H1 (cell line): ENCODE measurements around the gene ZNF521. TPM values are rescaled to one million over a fixed set of nuclear protein-coding genes. Genes with fewer than 3 reads are reported as not detected.

Source experiments
- CTCF ChIA-PET: fragments of 300-600 bp; sonication (Branson Sonifier 250); formaldehyde crosslinking; loops from one replicate; lab custom pipeline; 2021; ENCODE audit not compliant: partially characterized antibody; lab: Charles Lee
- POLR2A ChIA-PET: fragments of 300-600 bp; sonication (Branson Sonifier 250); formaldehyde crosslinking; loops from one replicate; lab custom pipeline; 2021; ENCODE audit warnings: inconsistent platforms; ENCODE audit not compliant: partially characterized antibody; lab: Charles Lee
- DNase-seq, 2 experiments: peaks; one replicate each; pipeline versions ENCODE4 v3.0.0 to v3.0.0-alpha.2; 2010 to 2022; ENCODE audit warnings: low spot score in 2 of 2, low read depth in 1 of 2, mixed read lengths in 1 of 2
- FAIRE-seq: peaks from 2 replicates; lab custom pipeline; 2011; peaks lifted over from hg19 to GRCh38; lab: Jason Lieb, UNC
- H2AFZ ChIP-seq: 2 replicates; pipeline ENCODE4 v1.8.1; 2012; ENCODE audit warnings: low read length, inconsistent platforms
- H2AK5ac ChIP-seq: 2 replicates; pipeline ENCODE4 v1.6.1; 2013; ENCODE audit warnings: low read depth, low read length
- H2BK120ac ChIP-seq: replicated peaks from 2 replicates; pipeline ENCODE3; 2013; ENCODE audit warnings: low read depth, low read length, inconsistent platforms
- H2BK12ac ChIP-seq: 2 replicates; pipeline ENCODE4 v1.6.1; 2013; ENCODE audit warnings: low read depth, low read length
- H2BK15ac ChIP-seq: 2 replicates; pipeline ENCODE4 v1.6.1; 2013; ENCODE audit warnings: low read length
- H2BK20ac ChIP-seq: 2 replicates; pipeline ENCODE4 v1.6.1; 2013; ENCODE audit warnings: low read length
- H2BK5ac ChIP-seq: 2 replicates; pipeline ENCODE4 v1.6.1; 2013; ENCODE audit warnings: low read depth, low read length
- H3K14ac ChIP-seq: 2 replicates; pipeline ENCODE4 v1.6.1; 2013; ENCODE audit warnings: inconsistent platforms; ENCODE audit not compliant: insufficient read length
- H3K18ac ChIP-seq: 2 replicates; pipeline ENCODE4 v1.6.1; 2013; ENCODE audit warnings: low read length; ENCODE audit errors: extremely low read depth
- H3K23ac ChIP-seq: 2 replicates; pipeline ENCODE4 v1.6.1; 2013; ENCODE audit warnings: inconsistent platforms; ENCODE audit not compliant: insufficient read length
- H3K23me2 ChIP-seq: 2 replicates; pipeline ENCODE4 v1.6.1; 2013; ENCODE audit warnings: low read depth, low read length
- H3K27ac ChIP-seq: 2 replicates; pipeline ENCODE4 v1.6.1; 2011; ENCODE audit warnings: low read depth, low read length, inconsistent platforms
- H3K27me3 ChIP-seq, 4 experiments: replicated peaks in 1 of 4; 1 replicate in 1 of 4; 2 replicates in 3 of 4; pipeline versions ENCODE4 v1.6.1 to v1.8.1; 2011 to 2013; ENCODE audit warnings: low read length in 3 of 4, mild to moderate bottlenecking in 3 of 4, inconsistent platforms in 2 of 4, mixed read lengths in 2 of 4, moderate library complexity in 1 of 4; ENCODE audit not compliant: control insufficient read depth in 3 of 4, insufficient read depth in 3 of 4; ENCODE audit errors: extremely low read depth in 1 of 4
- H3K36me3 ChIP-seq, 4 experiments: 2 replicates each; pipeline versions ENCODE4 v1.6.1 to v1.8.1; 2011 to 2013; ENCODE audit warnings: mild to moderate bottlenecking in 4 of 4, low read length in 3 of 4, moderate library complexity in 2 of 4, control low read depth in 1 of 4, inconsistent platforms in 1 of 4; ENCODE audit not compliant: insufficient read depth in 4 of 4, control insufficient read depth in 2 of 4
- H3K4ac ChIP-seq: replicated peaks from 2 replicates; pipeline ENCODE3; 2013; ENCODE audit warnings: low read length, low read depth, mixed read lengths, inconsistent platforms; ENCODE audit not compliant: insufficient read length
- H3K4me1 ChIP-seq, 4 experiments: replicated peaks in 1 of 4; 1 replicate in 1 of 4; 2 replicates in 3 of 4; pipeline versions ENCODE4 v1.6.1 to v1.8.1; 2011 to 2013; ENCODE audit warnings: low read length in 3 of 4, inconsistent platforms in 2 of 4, mixed read lengths in 1 of 4; ENCODE audit not compliant: insufficient read depth in 4 of 4, control insufficient read depth in 3 of 4
- H3K4me2 ChIP-seq, 2 experiments: 2 replicates each; pipeline versions ENCODE4 v1.6.1 to v1.8.1; 2011 to 2013; ENCODE audit warnings: low read depth in 2 of 2, low read length in 2 of 2, control low read depth in 1 of 2, inconsistent platforms in 1 of 2, mild to moderate bottlenecking in 1 of 2; ENCODE audit not compliant: insufficient read depth in 1 of 2
- H3K4me3 ChIP-seq, 4 experiments: fragments of 200-600, 300-600 bp in 1 of 4; sonication (generic), shearing (Covaris generic), sonication (Bioruptor Twin) in 1 of 4; 2 replicates each; pipeline versions ENCODE4 v1.5.1 to v1.8.1; 2011 to 2016; ENCODE audit warnings: low read length in 4 of 4, low read depth in 3 of 4, control low read depth in 2 of 4, inconsistent platforms in 2 of 4, mild to moderate bottlenecking in 2 of 4, mixed read lengths in 1 of 4, moderate library complexity in 1 of 4; ENCODE audit not compliant: insufficient read depth in 2 of 4; ENCODE audit errors: extremely low read depth in 1 of 4
- H3K56ac ChIP-seq: replicated peaks from 2 replicates; pipeline ENCODE3; 2013; ENCODE audit warnings: low read depth, mild to moderate bottlenecking, mixed read lengths, low read length, inconsistent platforms; ENCODE audit not compliant: insufficient read length
- H3K79me1 ChIP-seq: 2 replicates; pipeline ENCODE4 v1.6.1; 2013; ENCODE audit warnings: low read depth, low read length, control low read depth
- H3K79me2 ChIP-seq, 2 experiments: 2 replicates each; pipeline versions ENCODE4 v1.6.1 to v1.8.1; 2012 to 2013; ENCODE audit warnings: low read length in 2 of 2, mild to moderate bottlenecking in 2 of 2, inconsistent platforms in 1 of 2; ENCODE audit not compliant: insufficient read depth in 2 of 2, control insufficient read depth in 1 of 2
- H3K9ac ChIP-seq, 4 experiments: replicated peaks in 1 of 4; 1 replicate in 1 of 4; 2 replicates in 3 of 4; pipeline versions ENCODE4 v1.6.1 to v1.8.1; 2011 to 2013; ENCODE audit warnings: low read depth in 3 of 4, low read length in 3 of 4, control low read depth in 2 of 4, mild to moderate bottlenecking in 2 of 4, moderate library complexity in 2 of 4, inconsistent platforms in 1 of 4; ENCODE audit errors: extremely low read depth in 1 of 4
- H3K9me3 ChIP-seq, 2 experiments: 2 replicates each; pipeline versions ENCODE4 v1.6.1 to v1.8.1; 2012 to 2013; ENCODE audit warnings: mild to moderate bottlenecking in 2 of 2, moderate library complexity in 2 of 2, control low read depth in 1 of 2, inconsistent platforms in 1 of 2, low read depth in 1 of 2, low read length in 1 of 2, mixed read lengths in 1 of 2; ENCODE audit not compliant: insufficient read depth in 2 of 2
- H4K20me1 ChIP-seq, 2 experiments: replicated peaks in 1 of 2; 2 replicates each; pipeline versions ENCODE3 to v1.8.1; 2011 to 2013; ENCODE audit warnings: inconsistent platforms in 2 of 2, low read length in 2 of 2, mild to moderate bottlenecking in 1 of 2; ENCODE audit not compliant: insufficient read depth in 2 of 2, control insufficient read depth in 1 of 2
- H4K5ac ChIP-seq: 2 replicates; pipeline ENCODE4 v1.6.1; 2013; ENCODE audit warnings: low read length, low read depth, mixed read lengths, inconsistent platforms; ENCODE audit not compliant: insufficient read length
- H4K8ac ChIP-seq: 2 replicates; pipeline ENCODE4 v1.8.0; 2013; ENCODE audit warnings: mild to moderate bottlenecking, moderate library complexity, low read length, inconsistent platforms; ENCODE audit not compliant: insufficient read depth; ENCODE audit errors: extremely low read depth
- H4K91ac ChIP-seq: replicated peaks from 2 replicates; pipeline ENCODE3; 2013; ENCODE audit warnings: low read length, mixed read lengths, inconsistent platforms; ENCODE audit not compliant: insufficient read length
- CREB1 ChIP-seq: IDR thresholded peaks from 2 replicates; pipeline ENCODE4 v1.6.1; 2012; ENCODE audit warnings: inconsistent platforms
- FOSL1 ChIP-seq: IDR thresholded peaks from 2 replicates; pipeline ENCODE4 v1.6.1; 2011; ENCODE audit warnings: mild to moderate bottlenecking, low read depth, low read length, moderate library complexity; ENCODE audit not compliant: insufficient read depth
- GABPA ChIP-seq: IDR thresholded peaks from 2 replicates; pipeline ENCODE4 v1.6.1; 2011; ENCODE audit warnings: mild to moderate bottlenecking, low read length, moderate library complexity, borderline replicate concordance; ENCODE audit not compliant: insufficient read depth
- HDAC2 ChIP-seq, 2 experiments: fragments of 300-600 bp in 1 of 2; sonication (generic) in 1 of 2; IDR thresholded peaks; 2 replicates each; pipeline ENCODE4 v1.6.1; 2011 to 2012; ENCODE audit warnings: low read depth in 2 of 2, low read length in 2 of 2, mild to moderate bottlenecking in 2 of 2, moderate library complexity in 2 of 2, borderline replicate concordance in 1 of 2, inconsistent platforms in 1 of 2
- KDM1A ChIP-seq: fragments of 200-600, 300-600 bp; sonication (generic); IDR thresholded peaks from 2 replicates; pipeline ENCODE4 v1.7.1; 2016; ENCODE audit warnings: mild to moderate bottlenecking, low read length, borderline replicate concordance
- NANOG ChIP-seq: IDR thresholded peaks from 2 replicates; pipeline ENCODE4 v1.6.1; 2011; ENCODE audit warnings: low read length, low read depth, mild to moderate bottlenecking, inconsistent platforms; ENCODE audit not compliant: insufficient read depth, poor library complexity, severe bottlenecking
- POLR2A ChIP-seq, 2 experiments: IDR thresholded peaks; 1 replicate in 1 of 2; 2 replicates in 1 of 2; pipeline ENCODE4 v1.6.1; 2011; ENCODE audit warnings: low read depth in 2 of 2, low read length in 2 of 2, mild to moderate bottlenecking in 2 of 2; ENCODE audit errors: control extremely low read depth in 1 of 2
- SAP30 ChIP-seq: fragments of 300-600 bp; sonication (generic); IDR thresholded peaks from 2 replicates; pipeline ENCODE4 v1.7.1; 2012; ENCODE audit warnings: low read length, moderate library complexity, mild to moderate bottlenecking, inconsistent platforms; ENCODE audit not compliant: insufficient read depth, insufficient replicate concordance
- SIN3A ChIP-seq, 2 experiments: IDR thresholded peaks in 1 of 2; conservative IDR thresholded peaks in 1 of 2; 2 replicates each; pipeline ENCODE4 v1.6.1; 2011 to 2012; ENCODE audit warnings: low read length in 2 of 2, improper control_type of control experiment in 1 of 2, low read depth in 1 of 2, mild to moderate bottlenecking in 1 of 2
- SRF ChIP-seq: IDR thresholded peaks from 2 replicates; pipeline ENCODE4 v1.6.1; 2011; ENCODE audit warnings: mild to moderate bottlenecking, low read depth, low read length, moderate library complexity
- WGBS, 2 experiments: shearing (Covaris generic) in 1 of 2; methylation state at CpG; one replicate each; pipeline versions ENCODE4 v1.1.6 to v1.1.7; 2013 to 2015; ENCODE audit warnings: low lambda C conversion rate in 2 of 2, mixed read lengths in 2 of 2, inconsistent platforms in 1 of 2, low coverage in 1 of 2, missing lambda C conversion rate in 1 of 2; ENCODE audit not compliant: insufficient replicate concordance in 2 of 2, insufficient coverage in 1 of 2, insufficient read length in 1 of 2; ENCODE audit errors: extremely low coverage in 1 of 2, missing lambda C conversion rate in 1 of 2; 5-methylcytosine and 5-hydroxymethylcytosine counted together
- polyA plus RNA-seq, 7 experiments: library from polyadenylated mRNA; depleted of rRNA in 3 of 7; stranded (reverse) in 5 of 7; unstranded in 2 of 7; fragments of >200 nt in 5 of 7; fragments of 200-250 nt in 2 of 7; gene quantifications; 1 replicate in 5 of 7; 2 replicates in 1 of 7; 4 replicates in 1 of 7; pipeline versions ENCODE4 v1.2.1 to v1.2.3, GENCODE V29; 2011 to 2013; ENCODE audit warnings: missing spikeins in 2 of 7, mixed read lengths in 2 of 7
- total RNA-seq: library from RNA; stranded (reverse); fragmentation: NEBNext Ultra II Directional; extraction: Animal tissue kit (Norgen Biotek cat#: 25700); gene quantifications from 2 replicates; pipeline ENCODE4 v1.2.1, GENCODE V29; 2021
- TF ChIP-seq, protein P1 (sequence below): IDR thresholded peaks from 2 replicates; pipeline ENCODE4 v1.6.1; 2011; ENCODE audit warnings: low read length, improper control_type of control experiment

Gene ZNF521
- total and polyA plus RNA-seq, 2 of the 8 experiments (the other 6 are each of a cell fraction or from before 2014, with no cell fraction given): 9.5 to 15.8 TPM

DNA sequence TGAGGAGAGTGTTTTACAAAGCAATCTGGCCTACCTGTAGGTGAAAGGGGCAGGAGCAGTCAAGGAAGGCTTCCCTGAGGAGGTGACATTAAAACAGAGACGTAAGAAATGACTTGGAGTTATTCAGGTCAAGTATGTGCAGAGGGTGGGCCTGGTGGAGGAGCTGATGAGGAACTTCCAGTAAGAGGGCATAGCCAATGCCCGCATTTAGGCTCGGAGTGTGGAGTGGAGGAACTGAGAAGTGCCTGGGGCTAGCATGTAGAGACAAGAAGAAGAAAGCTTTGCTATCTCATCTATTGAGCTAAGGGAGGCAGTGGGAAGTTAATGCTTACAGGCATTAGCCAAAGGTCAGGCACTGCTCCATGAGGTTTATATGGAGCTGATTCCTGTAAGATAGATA lies 312.2 kb downstream of the ZNF521 start:
- Histone ChIP-seq H3K4ac (no peak overlapping the region), H3K4me3 (no peak overlapping the region), H3K27ac (no peak overlapping the region), H3K4me2 (no peak overlapping the region), H4K5ac (no peak overlapping the region), H3K18ac (no peak overlapping the region), H3K9me3 (no peaks in the 10 kb centered on the region), H3K23me2 (no peaks in the 10 kb centered on the region), H2AFZ (no peak overlapping the region), H4K8ac (no peak overlapping the region), H3K23ac (no peak overlapping the region), H2BK15ac (no peak overlapping the region), H3K79me2 (no peaks in the 10 kb centered on the region), H2BK120ac (no peak overlapping the region), H2BK12ac (no peak overlapping the region), H3K36me3 (no peaks in the 10 kb centered on the region), H4K20me1 (peaks cover 0 to 2% of the 10 kb centered on the region in 2 experiments), H3K9ac (no peak overlapping the region), H2AK5ac (no peak overlapping the region), H2BK5ac (no peak overlapping the region), H3K14ac (no peak overlapping the region), H3K27me3 (peaks cover 3 to 17% (median 11%) of the 10 kb centered on the region in 4 experiments; a peak in 5 of 7 replicates), H4K91ac (no peak overlapping the region), H3K4me1 (peaks cover 0 to 7% (median 3%) of the 10 kb centered on the region in 4 experiments; a peak in 4 of 7 replicates), H3K79me1 (no peaks in the 10 kb centered on the region), H3K56ac (no peak overlapping the region), H2BK20ac (no peak overlapping the region)
- ChIA-PET POLR2A (no interaction called here), CTCF (interaction anchor here (1.1 kb wide), 1 partner anchor 13 kb away, joined by 3 read pairs; no protein-coding TSS in a partner anchor)
- WGBS, 2 experiments: 81% methylated on average over 3 of the region's 3 CpGs; no CpG with 5 or more reads in 1 of the 2 experiments
- DNase-seq (no peak), FAIRE-seq (no peak)
- TF ChIP-seq HDAC2 (IDR thresholded peaks at IDR 0.05; ENCODE audit: borderline replicate concordance in 1 of 2, low read depth in 2 of 2, low read length in 2 of 2) (no peak), KDM1A (no peak), SAP30 (no peak), NANOG (no peak), FOSL1 (no peak), POLR2A (IDR thresholded peaks at IDR 0.05; ENCODE audit: control extremely low read depth in 1 of 2, low read depth in 2 of 2, low read length in 2 of 2) (no peak), GABPA (no peak), CREB1 (no peak), SRF (no peak), SIN3A (conservative IDR thresholded peaks at IDR 0.05 in 1 of 2, IDR thresholded peaks at IDR 0.05 in 1 of 2; ENCODE audit: low read depth in 1 of 2, low read length in 2 of 2) (no peak)
- TF ChIP-seq, protein P1, sequence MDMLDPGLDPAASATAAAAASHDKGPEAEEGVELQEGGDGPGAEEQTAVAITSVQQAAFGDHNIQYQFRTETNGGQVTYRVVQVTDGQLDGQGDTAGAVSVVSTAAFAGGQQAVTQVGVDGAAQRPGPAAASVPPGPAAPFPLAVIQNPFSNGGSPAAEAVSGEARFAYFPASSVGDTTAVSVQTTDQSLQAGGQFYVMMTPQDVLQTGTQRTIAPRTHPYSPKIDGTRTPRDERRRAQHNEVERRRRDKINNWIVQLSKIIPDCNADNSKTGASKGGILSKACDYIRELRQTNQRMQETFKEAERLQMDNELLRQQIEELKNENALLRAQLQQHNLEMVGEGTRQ: no peak
